GM19099 (cell line): Measurements from ENCODE around the gene QPCT.

Source experiments
- POLR2A ChIP-seq: IDR thresholded peaks from 3 replicates; pipeline ENCODE4 v1.6.1; 2011; ENCODE audit warnings: low read depth; ENCODE audit not compliant: insufficient read length; ENCODE audit errors: extremely low read depth

QPCT gene

DNA sequence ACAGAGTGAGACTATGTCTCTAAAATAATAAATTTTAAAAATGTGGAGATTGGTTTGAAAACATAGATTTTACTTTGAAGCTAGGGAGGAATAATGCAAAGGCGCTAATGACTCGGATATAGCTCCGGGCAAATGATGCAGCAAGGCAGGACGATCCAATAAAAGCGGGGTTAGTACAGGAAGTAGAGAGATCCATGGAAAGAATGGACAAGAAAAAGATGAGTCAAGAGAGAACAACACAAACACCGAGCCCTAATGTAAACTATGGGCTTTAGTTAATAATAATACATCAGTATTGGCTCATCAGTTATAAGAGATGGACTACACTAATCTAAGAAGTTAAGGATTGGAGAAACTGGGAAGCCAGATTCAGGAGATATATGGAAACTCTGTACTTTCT is 74.5 kb downstream of the QPCT start:
- TF ChIP-seq POLR2A = no peak

DNA sequence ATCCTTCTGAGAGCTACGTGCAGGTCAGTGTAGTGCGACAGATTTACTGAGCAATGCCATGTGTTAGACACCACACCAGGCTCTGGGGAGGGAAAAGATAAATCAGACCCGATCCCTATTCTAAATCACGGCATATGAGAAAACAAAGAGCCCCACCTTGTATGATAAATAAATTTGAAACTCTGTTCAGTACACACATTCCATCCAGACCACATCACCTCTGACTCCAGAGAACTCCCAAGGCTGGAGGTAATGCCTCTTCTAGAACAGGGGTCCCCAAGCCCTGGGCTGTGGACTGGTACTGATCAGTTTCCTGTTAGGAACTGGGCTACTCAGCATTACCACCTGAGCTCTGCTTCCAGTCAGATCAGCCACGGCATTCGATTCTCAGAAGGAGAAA is 77.3 kb downstream of the QPCT start:
- no peak for TF ChIP-seq POLR2A

DNA sequence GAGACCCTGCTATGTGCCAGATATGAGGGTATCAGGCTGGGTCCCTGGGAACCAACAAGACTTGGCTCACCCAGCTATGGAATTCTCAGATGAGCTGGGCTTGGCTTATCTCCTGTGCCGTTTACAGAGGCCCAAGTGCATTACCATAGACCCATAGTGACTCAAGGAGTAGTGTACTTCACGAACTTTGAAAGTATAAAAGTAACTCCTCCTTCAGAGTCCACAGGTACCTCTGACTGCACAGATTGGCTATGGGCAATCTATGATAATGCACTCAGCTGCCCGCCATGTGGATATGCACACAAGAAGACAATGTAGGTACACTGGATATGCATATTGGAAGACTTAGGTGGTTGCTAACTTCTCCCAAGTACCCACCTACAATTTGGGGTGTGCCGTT is 78.4 kb downstream of the QPCT start:
- no peak for TF ChIP-seq POLR2A
